ENCODE data around the gene CCDC190. TPM values are rescaled to one million over a fixed set of nuclear protein-coding genes. Genes with fewer than 3 reads are reported as not detected.

Gene CCDC190
- total and polyA plus RNA-seq, 2 of the 4 experiments (the other 2 are of a cell fraction) = 0.10 to 0.36 TPM

- H3K14ac ChIP-seq (replicated peaks; ENCODE audit: low read depth, low read length) = no peak overlapping the region
- ChIA-PET POLR2A (ENCODE audit: unreplicated experiment) (no interaction called here), CTCF (interaction anchor here (0.6 to 0.8 kb wide), 2 partner anchors 308 to 412 kb away, joined by 3 read pairs; no protein-coding TSS in a partner anchor)
- no peak overlapping the region for H2BK5ac ChIP-seq (ENCODE audit: low read depth, low read length, poor library complexity, severe bottlenecking)
- no peaks in the 10 kb centered on the region for H3K36me3 ChIP-seq (ENCODE audit: control insufficient read depth, insufficient read depth, low read length)
- H3K9me3 ChIP-seq (ENCODE audit: control insufficient read depth, insufficient read depth, low read length) = no peaks in the 10 kb centered on the region
- H4K91ac ChIP-seq (ENCODE audit: insufficient read depth, low read depth, low read length) = no peak overlapping the region
- no peak overlapping the region for H2AK9ac ChIP-seq (replicated peaks; ENCODE audit: low read depth, low read length, poor library complexity)
- no peak overlapping the region for H2AK5ac ChIP-seq (ENCODE audit: low read depth, low read length)
- no peak overlapping the region for H2BK20ac ChIP-seq (ENCODE audit: low read depth, low read length)
- H3K56ac ChIP-seq (ENCODE audit: extremely low read depth, insufficient read depth, low read length) = no peak overlapping the region
- H4K5ac ChIP-seq (ENCODE audit: low read depth, low read length) = no peak overlapping the region
- no peak overlapping the region for H4K8ac ChIP-seq (ENCODE audit: low read depth in 2 of 2, low read length in 2 of 2)
- TF ChIP-seq CEBPB (IDR thresholded peaks at IDR 0.05; ENCODE audit: low read depth, low read length) = no peak
- TF ChIP-seq CTCF (conservative IDR thresholded peaks at IDR 0.05; ENCODE audit: low read depth, low read length) = no peak
- TF ChIP-seq POLR2A (IDR thresholded peaks at IDR 0.05; ENCODE audit: low read depth, low read length) = no peak
- TF ChIP-seq RAD21 (IDR thresholded peaks at IDR 0.05; ENCODE audit: low read length) = no peak
- TF ChIP-seq MAFK (IDR thresholded peaks at IDR 0.05; ENCODE audit: low read depth, low read length) = no peak
- no peak for TF ChIP-seq MXI1 (IDR thresholded peaks at IDR 0.05; ENCODE audit: borderline replicate concordance, low read depth, low read length)
- no peak for TF ChIP-seq USF2 (IDR thresholded peaks at IDR 0.05; ENCODE audit: low read depth, low read length)
- no peak for TF ChIP-seq BHLHE40 (IDR thresholded peaks at IDR 0.05; ENCODE audit: low read depth, low read length)
- TF ChIP-seq CHD1 (IDR thresholded peaks at IDR 0.05; ENCODE audit: low read depth, low read length) = no peak
- no peak for TF ChIP-seq MAZ (IDR thresholded peaks at IDR 0.05; ENCODE audit: borderline replicate concordance, low read depth, low read length)
- TF ChIP-seq NFE2L2 (IDR thresholded peaks at IDR 0.05; ENCODE audit: low read depth, low read length) = no peak
- no peak for TF ChIP-seq RFX5 (IDR thresholded peaks at IDR 0.05; ENCODE audit: low read depth, low read length)
- TF ChIP-seq ELK1 (IDR thresholded peaks at IDR 0.05; ENCODE audit: borderline replicate concordance, low read depth, low read length) = no peak
- TF ChIP-seq RCOR1 (IDR thresholded peaks at IDR 0.05; ENCODE audit: insufficient replicate concordance, low read length) = no peak
- TF ChIP-seq FOS (IDR thresholded peaks at IDR 0.05; ENCODE audit: low read depth, low read length) = no peak
- TF ChIP-seq SMC3 (IDR thresholded peaks at IDR 0.05; ENCODE audit: low read depth, low read length) = no peak
- H3K27ac ChIP-seq (ENCODE audit: insufficient read depth, low read length) = no peak overlapping the region
- BruUV-seq (replicated peaks) = no TSS peak
- dilution Hi-C loops (cut with HindIII; ENCODE audit: low sequenced_read_pairs, unreplicated experiment) = no loop called here
- H3K4me1 ChIP-seq (ENCODE audit: control insufficient read depth, insufficient read depth, low read length) = peaks cover 5% of the 10 kb centered on the region
- no peak overlapping the region for H2BK15ac ChIP-seq (ENCODE audit: low read depth, low read length)
- H4K20me1 ChIP-seq (ENCODE audit: insufficient read depth, low read length) = no peaks in the 10 kb centered on the region
- peaks cover 4% of the 10 kb centered on the region for H3K27me3 ChIP-seq (ENCODE audit: control insufficient read depth, insufficient read depth, low read length)
- no peak overlapping the region for H2AFZ ChIP-seq (replicated peaks; ENCODE audit: low read length, poor library complexity)
- H3K79me1 ChIP-seq (ENCODE audit: low read depth in 1 of 2, low read length in 2 of 2) = no peaks in the 10 kb centered on the region
- H2BK120ac ChIP-seq (ENCODE audit: low read depth, low read length) = no peak overlapping the region
- no peak overlapping the region for H3K4ac ChIP-seq (ENCODE audit: low read depth, low read length)
- no peak overlapping the region for H3K4me2 ChIP-seq (ENCODE audit: low read depth, low read length)
- H3K9ac ChIP-seq (ENCODE audit: low read depth, low read length) = no peak overlapping the region
- H3K9me1 ChIP-seq (ENCODE audit: insufficient read depth, low read length) = no peaks in the 10 kb centered on the region
- DNase-seq (no peak), ATAC-seq (ENCODE audit: low read depth) (no peak)
- intact Hi-C loops (cut with micrococcal nuclease) = no loop called here
- 70% methylated on average over 2 of the region's 2 CpGs; no CpG with 5 or more reads in 1 of the 2 experiments for WGBS, 2 experiments (ENCODE audit: extremely low coverage in 2 of 2, insufficient read length in 1 of 2)
- no peak overlapping the region for H3K4me3 ChIP-seq (ENCODE audit: insufficient read depth, low read depth, low read length)
- H3K23ac ChIP-seq (ENCODE audit: low read depth, low read length) = no peak overlapping the region
- H3K18ac ChIP-seq (ENCODE audit: low read depth, low read length) = no peak overlapping the region
- in situ Hi-C loops (cut with MboI; ENCODE audit: low sequenced_read_pairs) = no loop called here
Measured at GRCh38 chr1:162823771-162824525, 37.0 kb downstream of the CCDC190 start.

Data from IMR-90 (cell line).